Measurements from ENCODE around the gene PRKAG3. TPM values are rescaled to one million over a fixed set of nuclear protein-coding genes. Genes with fewer than 3 reads are reported as not detected.

Gene PRKAG3
- total RNA-seq, 2 donors from 2014 or later: not detected

DNA sequence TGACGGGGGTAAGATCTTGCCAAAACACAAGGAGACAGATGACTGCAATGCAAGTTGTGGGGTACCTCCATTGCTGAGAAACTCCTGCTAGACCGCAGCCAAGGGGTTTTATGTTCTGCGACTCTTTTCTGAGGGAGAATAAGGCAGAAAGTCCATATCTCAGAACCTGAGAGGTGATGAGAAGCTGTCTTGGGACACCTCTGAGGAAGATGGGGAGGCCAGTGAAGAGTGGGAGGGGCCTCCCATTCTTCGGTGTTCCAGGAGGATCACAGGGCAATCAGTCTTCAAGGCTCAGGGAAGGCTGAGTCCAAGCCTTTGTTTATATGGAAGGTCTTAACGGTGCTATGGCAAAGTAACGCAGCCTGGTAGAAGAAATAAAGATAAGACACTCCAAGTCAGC lies 31.6 kb downstream of the PRKAG3 start:
- intact Hi-C loops (cut with DNase I): no loop called here

DNA sequence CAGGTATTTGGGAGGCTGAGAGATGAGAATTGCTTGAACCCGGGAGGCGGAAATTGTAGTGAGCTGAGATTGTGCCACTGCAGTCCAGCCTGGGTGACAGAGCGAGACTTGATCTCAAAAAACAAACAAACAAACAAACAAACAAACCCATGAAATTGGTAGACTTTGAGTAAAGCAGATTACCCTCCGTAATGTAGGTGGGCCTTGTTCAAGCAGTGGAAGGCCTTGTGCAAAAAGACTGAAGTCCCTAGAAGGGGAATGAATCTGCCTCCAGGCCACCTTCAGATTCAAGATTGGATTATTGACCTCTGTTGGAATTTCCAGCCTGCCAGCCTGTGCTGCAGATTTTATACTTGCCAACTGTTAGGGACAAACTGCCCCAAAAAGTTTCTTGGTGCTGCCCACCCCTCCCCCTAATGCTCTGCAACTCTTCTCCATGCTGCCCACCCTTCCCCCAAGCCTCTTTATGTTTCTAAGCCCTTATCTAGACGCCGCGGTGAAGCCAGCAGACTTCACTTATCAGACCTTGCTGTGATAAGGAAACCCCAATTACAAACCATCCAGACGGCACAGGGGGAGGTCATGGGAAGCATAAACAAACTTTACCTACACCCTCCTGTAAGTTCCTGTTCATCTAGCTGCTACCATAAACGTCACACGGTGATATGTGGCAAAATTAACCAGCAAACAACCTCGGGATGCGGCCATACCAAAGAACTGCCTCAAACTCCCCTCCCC lies 32.7 kb downstream of the PRKAG3 start:
- DNase-seq (no peak), ATAC-seq (no peak)
- H3K36me3 ChIP-seq (replicated peaks in 1 of 2; ENCODE audit: insufficient read depth in 1 of 2, low read depth in 2 of 2): no peaks in the 10 kb centered on the region
- WGBS, 2 donors: 39 to 41% methylated on average over 12 of the region's 12 CpGs
- H3K4me1 ChIP-seq: peaks cover 7% of the 10 kb centered on the region
- H3K4me3 ChIP-seq: no peak overlapping the region
- intact Hi-C loops (cut with DNase I): no loop called here
- H3K27ac ChIP-seq: no peak overlapping the region
- no peak for TF ChIP-seq POLR2A (IDR thresholded peaks at IDR 0.05)
- TF ChIP-seq, protein P1, sequence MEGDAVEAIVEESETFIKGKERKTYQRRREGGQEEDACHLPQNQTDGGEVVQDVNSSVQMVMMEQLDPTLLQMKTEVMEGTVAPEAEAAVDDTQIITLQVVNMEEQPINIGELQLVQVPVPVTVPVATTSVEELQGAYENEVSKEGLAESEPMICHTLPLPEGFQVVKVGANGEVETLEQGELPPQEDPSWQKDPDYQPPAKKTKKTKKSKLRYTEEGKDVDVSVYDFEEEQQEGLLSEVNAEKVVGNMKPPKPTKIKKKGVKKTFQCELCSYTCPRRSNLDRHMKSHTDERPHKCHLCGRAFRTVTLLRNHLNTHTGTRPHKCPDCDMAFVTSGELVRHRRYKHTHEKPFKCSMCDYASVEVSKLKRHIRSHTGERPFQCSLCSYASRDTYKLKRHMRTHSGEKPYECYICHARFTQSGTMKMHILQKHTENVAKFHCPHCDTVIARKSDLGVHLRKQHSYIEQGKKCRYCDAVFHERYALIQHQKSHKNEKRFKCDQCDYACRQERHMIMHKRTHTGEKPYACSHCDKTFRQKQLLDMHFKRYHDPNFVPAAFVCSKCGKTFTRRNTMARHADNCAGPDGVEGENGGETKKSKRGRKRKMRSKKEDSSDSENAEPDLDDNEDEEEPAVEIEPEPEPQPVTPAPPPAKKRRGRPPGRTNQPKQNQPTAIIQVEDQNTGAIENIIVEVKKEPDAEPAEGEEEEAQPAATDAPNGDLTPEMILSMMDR (IDR thresholded peaks at IDR 0.05): no peak
- no peaks in the 10 kb centered on the region for H3K27me3 ChIP-seq
- H3K9me3 ChIP-seq: no peaks in the 10 kb centered on the region

More for the DNA sequence above, 31.6 kb downstream of the PRKAG3 start:
- no peaks in the 10 kb centered on the region for H3K36me3 ChIP-seq (replicated peaks in 1 of 2; ENCODE audit: insufficient read depth in 1 of 2, low read depth in 2 of 2)
- DNase-seq: no peak
- peaks cover 7% of the 10 kb centered on the region for H3K4me1 ChIP-seq
- no peak overlapping the region for H3K27ac ChIP-seq
- H3K27me3 ChIP-seq: no peaks in the 10 kb centered on the region
- 56 to 70% methylated on average over 6 of the region's 6 CpGs for WGBS, 2 donors
- no peak for TF ChIP-seq POLR2A (IDR thresholded peaks at IDR 0.05)
- TF ChIP-seq, protein P1 (IDR thresholded peaks at IDR 0.05): no peak
- ATAC-seq: no peak
- H3K9me3 ChIP-seq: peaks cover 0 to 5% (median 0%) of the 10 kb centered on the region in 3 donors
- H3K4me3 ChIP-seq: no peak overlapping the region

DNA sequence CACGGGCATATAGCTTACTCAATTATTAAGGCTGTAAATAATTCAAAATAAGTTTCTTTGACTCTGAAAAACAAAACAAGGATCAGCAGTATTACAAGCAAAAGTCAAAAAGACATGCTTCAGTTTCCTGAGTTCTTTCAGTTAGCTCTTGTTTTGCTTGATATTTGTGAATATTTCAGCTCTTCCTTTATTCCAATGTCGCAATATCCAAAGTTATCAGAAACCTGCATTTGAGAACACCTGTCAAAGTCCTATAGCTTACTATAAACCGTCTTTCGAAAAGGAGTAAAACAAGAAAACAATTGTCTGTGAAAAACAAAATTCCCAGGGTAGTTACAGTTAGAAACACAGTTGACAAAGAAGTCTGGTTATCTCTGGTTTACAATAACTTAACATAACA lies 34.9 kb downstream of the PRKAG3 start:
- Histone ChIP-seq H3K36me3 (replicated peaks in 1 of 2; ENCODE audit: insufficient read depth in 1 of 2, low read depth in 2 of 2) (no peaks in the 10 kb centered on the region), H3K9me3 (no peaks in the 10 kb centered on the region), H3K27me3 (no peaks in the 10 kb centered on the region), H3K27ac (no peak overlapping the region), H3K4me3 (no peak overlapping the region), H3K4me1 (peaks cover 7% of the 10 kb centered on the region)
- intact Hi-C loops (cut with DNase I): no loop called here
- DNase-seq (no peak), ATAC-seq (no peak)
- 83 to 93% methylated on average over 4 of the region's 4 CpGs for WGBS, 2 donors
- TF ChIP-seq, protein P1 (IDR thresholded peaks at IDR 0.05): no peak
- no peak for TF ChIP-seq POLR2A (IDR thresholded peaks at IDR 0.05)

DNA sequence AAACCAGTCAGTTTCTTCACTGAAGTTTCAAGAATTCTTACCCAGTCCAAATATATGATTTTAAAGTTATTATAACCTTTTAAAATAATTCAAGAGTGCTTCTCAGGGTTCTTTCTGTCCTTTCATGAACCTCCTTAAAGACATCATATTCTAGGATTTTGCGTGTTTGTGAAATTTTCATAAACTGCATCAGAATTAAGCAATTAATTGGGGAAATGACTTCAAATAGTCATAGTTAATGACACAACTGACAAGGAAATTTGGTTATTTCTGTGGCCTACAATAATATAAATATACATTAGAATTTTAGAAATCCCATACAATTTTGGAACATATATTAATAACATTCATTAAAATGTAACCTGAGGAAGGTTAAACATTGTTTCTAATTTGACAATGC lies 39.2 kb downstream of the PRKAG3 start:
- TF ChIP-seq POLR2A (IDR thresholded peaks at IDR 0.05): no peak
- TF ChIP-seq, protein P1 (IDR thresholded peaks at IDR 0.05): no peak
- WGBS, 2 donors: 93 to 100% methylated on average over 1 of the region's 1 CpG

More for the DNA sequence above, 39.2 kb downstream of the PRKAG3 start:
- H3K4me3 ChIP-seq: no peak overlapping the region
- no peaks in the 10 kb centered on the region for H3K9me3 ChIP-seq
- H3K4me1 ChIP-seq: no peaks in the 10 kb centered on the region
- no peak overlapping the region for H3K27ac ChIP-seq
- intact Hi-C loops (cut with DNase I): no loop called here
- ATAC-seq (no peak), DNase-seq (no peak)
- H3K27me3 ChIP-seq: no peaks in the 10 kb centered on the region
- no peaks in the 10 kb centered on the region for H3K36me3 ChIP-seq (replicated peaks in 1 of 2; ENCODE audit: insufficient read depth in 1 of 2, low read depth in 2 of 2)
